ENCODE results near the gene CPNE2. TPM values are rescaled to one million over a fixed set of nuclear protein-coding genes. Genes with fewer than 3 reads are reported as not detected.

The CPNE2 gene
- total and polyA plus RNA-seq, 2 of the 8 experiments (the other 6 are each of a cell fraction or from before 2014, with no cell fraction given) = 10.6 to 39.5 TPM

GRCh38 chr16:57190136-57190535 lies 97.8 kb downstream of the CPNE2 start:
- H2BK120ac ChIP-seq (replicated peaks; ENCODE audit: low read depth, low read length) = no peak overlapping the region
- peaks cover 6% of the 10 kb centered on the region for H3K79me1 ChIP-seq (ENCODE audit: low read depth, low read length)
- H3K23ac ChIP-seq (ENCODE audit: insufficient read length) = no peak overlapping the region
- no peak overlapping the region for H3K4me2 ChIP-seq (ENCODE audit: insufficient read depth in 1 of 2, low read depth in 2 of 2, low read length in 2 of 2)
- H3K18ac ChIP-seq (ENCODE audit: extremely low read depth, low read length) = no peak overlapping the region
- POLR2A ChIA-PET (ENCODE audit: partially characterized antibody) = no interaction called here
- H3K56ac ChIP-seq (replicated peaks; ENCODE audit: insufficient read length, low read depth, low read length) = no peak overlapping the region
- no peak overlapping the region for H4K8ac ChIP-seq (ENCODE audit: extremely low read depth, insufficient read depth, low read length)
- no peak overlapping the region for H2BK12ac ChIP-seq (ENCODE audit: low read depth, low read length)
- peaks cover 10% of the 10 kb centered on the region for H3K23me2 ChIP-seq (ENCODE audit: low read depth, low read length)
- WGBS, 2 experiments (ENCODE audit: extremely low coverage in 1 of 2, insufficient coverage in 1 of 2, insufficient read length in 1 of 2, insufficient replicate concordance in 2 of 2, low coverage in 1 of 2, low lambda C conversion rate in 2 of 2, missing lambda C conversion rate in 1 of 2) = 71% methylated on average over 2 of the region's 2 CpGs; no CpG with 5 or more reads in 1 of the 2 experiments
- CTCF ChIA-PET (ENCODE audit: partially characterized antibody) = interaction anchor here (0.6 to 0.8 kb wide), 4 partner anchors 27 to 210 kb away, joined by 3 to 4 read pairs (median 3); no protein-coding TSS in a partner anchor
- H3K14ac ChIP-seq (ENCODE audit: insufficient read length) = no peak overlapping the region
- no peak overlapping the region for H2BK20ac ChIP-seq (ENCODE audit: low read length)
- no peak overlapping the region for H2AFZ ChIP-seq (ENCODE audit: low read length)
- peaks cover 0 to 5% (median 2%) of the 10 kb centered on the region in 4 experiments; a peak in 3 of 7 replicates for H3K4me1 ChIP-seq (replicated peaks in 1 of 4; ENCODE audit: control insufficient read depth in 3 of 4, insufficient read depth in 4 of 4, low read length in 3 of 4)
- FAIRE-seq = no peak
- no peak overlapping the region for H2AK5ac ChIP-seq (ENCODE audit: low read depth, low read length)
- no peak overlapping the region for H3K9ac ChIP-seq (replicated peaks in 1 of 4; ENCODE audit: extremely low read depth in 1 of 4, low read depth in 3 of 4, low read length in 3 of 4)
- no peak overlapping the region for H2BK5ac ChIP-seq (ENCODE audit: low read depth, low read length)
- no peaks in the 10 kb centered on the region for H3K36me3 ChIP-seq (ENCODE audit: control insufficient read depth in 2 of 4, insufficient read depth in 4 of 4, low read length in 3 of 4)
- no peak overlapping the region for H3K4ac ChIP-seq (replicated peaks; ENCODE audit: insufficient read length, low read depth, low read length)
- H3K9me3 ChIP-seq (ENCODE audit: insufficient read depth in 2 of 2, low read depth in 1 of 2, low read length in 1 of 2) = no peaks in the 10 kb centered on the region
- no peak overlapping the region for H3K27ac ChIP-seq (ENCODE audit: low read depth, low read length)
- H4K5ac ChIP-seq (ENCODE audit: insufficient read length, low read depth, low read length) = no peak overlapping the region
- H3K27me3 ChIP-seq (replicated peaks in 1 of 4; ENCODE audit: control insufficient read depth in 3 of 4, extremely low read depth in 1 of 4, insufficient read depth in 3 of 4, low read length in 3 of 4) = no peaks in the 10 kb centered on the region
- peaks cover 2 to 86% of the 10 kb centered on the region in 2 experiments for H3K79me2 ChIP-seq (ENCODE audit: control insufficient read depth in 1 of 2, insufficient read depth in 2 of 2, low read length in 2 of 2)
- no peak overlapping the region for H4K91ac ChIP-seq (replicated peaks; ENCODE audit: insufficient read length, low read length)
- DNase-seq (ENCODE audit: low read depth in 1 of 2, low spot score in 2 of 2) = no peak
- no peaks in the 10 kb centered on the region for H4K20me1 ChIP-seq (replicated peaks in 1 of 2; ENCODE audit: control insufficient read depth in 1 of 2, insufficient read depth in 2 of 2, low read length in 2 of 2)
- no peak overlapping the region for H2BK15ac ChIP-seq (ENCODE audit: low read length)
- no peak overlapping the region for H3K4me3 ChIP-seq (ENCODE audit: extremely low read depth in 1 of 4, insufficient read depth in 2 of 4, low read depth in 3 of 4, low read length in 4 of 4)
- no peak for TF ChIP-seq USF2 (IDR thresholded peaks at IDR 0.05; ENCODE audit: low read length)
